GM19372 (cell line): ENCODE data around the gene ASPN.

ENCODE experiments used
- ATAC-seq: cut with Tn5 transposase; IDR thresholded peaks from one replicate; pipeline ENCODE4 v1.9.1; 2021; ENCODE audit warnings: mild to moderate bottlenecking, low read depth, moderate library complexity; ENCODE audit not compliant: unreplicated experiment

The ASPN gene

DNA sequence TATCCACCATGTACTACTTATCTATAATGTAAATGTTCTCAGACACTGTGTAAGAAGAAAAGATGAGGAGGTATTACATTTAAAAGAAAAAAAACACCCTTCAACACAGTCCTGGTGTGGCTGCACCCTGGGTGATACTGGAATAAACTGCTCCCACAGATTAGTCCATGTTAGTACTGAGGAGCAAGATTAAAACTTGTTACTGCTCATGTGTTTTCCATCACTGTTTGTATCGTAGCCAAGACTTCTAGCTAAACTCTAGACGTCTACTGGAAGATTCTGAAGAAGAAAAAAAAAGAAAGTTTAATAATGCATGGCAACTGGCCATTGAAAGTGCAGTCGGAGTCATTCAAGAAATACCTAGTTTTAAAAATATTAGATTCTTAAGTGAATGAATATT is at the start of gene ASPN:
Gene ASPN, minus strand, starts transcription at position 178 of the 400 bp plus-strand sequence.
- ATAC-seq, result no peak

DNA sequence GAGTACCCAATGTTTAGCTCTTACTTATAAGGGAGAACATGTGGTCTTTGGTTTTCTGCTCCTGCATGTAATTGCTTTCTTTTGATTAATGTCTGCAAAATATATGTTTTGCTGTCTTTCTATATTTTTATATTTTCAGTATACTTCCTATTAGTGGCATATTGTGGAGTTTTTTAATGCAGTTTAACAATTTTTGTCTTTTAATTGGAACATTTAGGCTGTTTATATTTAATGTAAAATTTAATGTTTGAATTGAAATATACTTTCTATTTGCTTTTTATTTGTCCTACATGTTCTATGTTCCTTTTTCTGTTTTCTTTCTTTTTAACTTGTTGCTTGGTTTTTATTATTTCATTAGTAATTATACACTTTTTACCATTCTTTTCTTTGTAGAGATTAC is 48.6 kb upstream of the ASPN start:
- no peak for ATAC-seq

DNA sequence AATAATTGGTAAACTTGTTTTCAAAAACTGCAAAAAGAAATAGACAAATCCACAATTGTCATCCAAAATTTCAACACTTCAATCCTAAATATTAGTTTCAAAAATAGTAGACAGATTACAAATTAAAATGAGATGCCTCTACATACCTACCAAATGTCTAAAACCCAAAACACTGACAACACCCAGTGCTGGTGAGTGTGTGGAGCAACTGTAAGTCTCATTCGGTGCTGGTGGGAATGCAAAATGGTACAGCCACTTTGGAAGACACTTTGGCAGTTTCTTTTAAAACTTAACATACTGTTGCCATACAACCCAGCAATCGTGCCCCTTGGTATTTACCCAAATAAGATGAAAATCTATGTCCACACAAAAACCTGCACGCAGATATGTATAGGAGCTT is 46.8 kb upstream of the ASPN start:
- ATAC-seq, result no peak

DNA sequence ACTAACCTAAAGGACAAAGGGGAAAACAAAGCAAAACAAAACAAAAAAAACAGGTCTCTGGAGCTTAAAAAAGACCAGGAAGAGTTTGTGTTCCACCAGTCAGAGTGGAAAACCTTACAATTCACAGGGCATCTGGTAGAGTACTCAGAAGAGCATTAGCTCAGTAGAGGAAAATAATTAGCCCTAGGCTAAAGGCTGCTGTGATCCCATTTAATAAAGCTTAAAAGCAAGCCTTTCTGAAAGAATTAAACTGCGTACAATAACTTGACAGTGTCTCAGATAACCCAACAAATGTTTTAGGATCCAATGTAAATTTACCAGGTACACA is 46.2 kb upstream of the ASPN start:
- ATAC-seq, result no peak

DNA sequence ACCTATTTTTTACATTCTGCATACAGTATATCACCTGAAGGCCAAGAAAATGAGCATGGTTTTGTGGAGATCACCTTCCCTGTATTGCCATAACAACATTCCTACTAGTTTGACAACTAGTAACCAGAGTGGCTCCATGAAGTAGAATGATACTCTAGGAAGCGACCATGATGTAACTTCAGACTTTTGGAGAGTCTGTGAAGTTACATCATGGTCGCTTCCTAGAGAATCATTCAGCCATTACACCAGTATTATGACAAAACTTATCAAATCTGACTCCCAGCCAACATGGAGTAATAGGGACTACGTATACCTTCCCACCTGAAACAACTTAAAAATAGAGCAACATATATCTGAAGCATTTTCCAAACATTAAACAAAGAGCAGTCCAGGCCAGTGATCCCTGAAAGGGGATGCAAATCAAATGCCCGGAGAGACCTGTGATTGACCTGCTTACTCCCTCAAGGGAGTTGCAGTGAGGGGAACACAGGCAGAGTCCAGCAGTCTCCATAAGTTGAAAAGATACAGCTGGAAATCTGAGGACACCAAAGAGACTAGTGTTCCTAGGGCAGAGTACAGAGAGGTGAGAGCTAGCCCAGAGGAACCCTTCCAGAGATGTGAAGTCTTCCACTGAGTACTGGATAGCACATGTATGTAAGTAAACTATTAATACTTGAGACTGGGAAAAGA is 45.7 kb upstream of the ASPN start:
- no peak for ATAC-seq

DNA sequence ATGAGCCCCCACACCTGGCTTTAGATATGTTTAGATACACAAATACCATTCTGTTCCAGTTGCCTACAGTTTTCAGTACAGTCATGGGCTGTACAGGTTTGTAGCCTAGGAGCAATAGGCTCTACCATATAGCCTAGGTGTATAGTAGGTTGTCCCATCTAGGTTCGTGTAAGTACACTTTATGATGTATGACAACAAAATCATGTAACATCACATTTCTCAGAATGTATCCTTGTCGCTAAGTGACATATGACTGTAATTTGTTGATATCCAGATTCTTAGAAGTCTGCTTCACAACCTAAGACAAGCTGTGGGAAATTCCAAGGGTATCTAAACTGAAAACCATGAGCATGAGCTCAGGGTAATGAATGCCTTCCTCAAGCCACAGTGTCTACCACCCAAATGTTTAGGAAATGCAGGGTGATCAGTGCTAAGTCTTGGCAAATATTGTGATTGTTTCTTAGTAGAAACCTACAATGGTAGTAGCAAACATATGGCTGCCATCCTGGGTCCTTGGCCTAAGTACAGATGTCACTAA is 45.1 kb upstream of the ASPN start:
- no peak for ATAC-seq

DNA sequence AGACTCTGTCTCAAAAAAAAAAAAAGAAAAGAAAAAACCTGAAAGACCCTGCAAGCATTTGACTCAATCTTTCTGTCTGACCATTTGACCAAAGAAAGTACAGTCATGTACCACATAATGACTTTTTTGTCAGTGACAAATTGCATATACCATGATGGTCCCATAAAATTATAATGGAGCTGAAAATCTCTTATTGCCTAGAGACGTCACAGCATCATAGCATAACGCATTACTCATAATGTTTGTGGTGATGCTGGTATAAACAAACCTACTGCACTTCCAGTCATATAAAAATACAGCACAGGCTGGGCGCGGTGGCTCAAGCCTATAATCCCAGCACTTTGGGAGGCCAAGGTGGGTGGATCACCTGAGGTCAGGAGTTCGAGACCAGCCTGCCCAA is 43.0 kb upstream of the ASPN start:
- ATAC-seq, result no peak

DNA sequence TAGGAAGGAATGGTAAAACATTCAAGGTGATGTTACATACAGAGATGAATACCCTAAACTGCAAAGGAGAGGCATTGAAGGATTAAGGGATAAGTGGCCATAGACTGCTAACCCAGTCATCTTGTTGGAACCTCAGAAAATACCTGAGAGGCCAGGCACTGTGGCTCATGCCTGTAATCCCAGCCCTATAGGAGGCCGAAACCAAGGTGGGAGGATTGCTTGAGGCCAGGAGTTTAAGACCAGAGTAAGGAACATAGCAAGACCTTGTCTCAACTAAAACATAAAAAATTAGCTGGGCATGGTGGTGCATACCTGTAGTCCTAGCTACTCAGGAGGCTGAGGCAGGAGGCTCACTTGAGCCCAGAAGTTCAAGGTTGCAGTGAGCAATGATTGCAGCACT is 42.6 kb upstream of the ASPN start:
- no peak for ATAC-seq

DNA sequence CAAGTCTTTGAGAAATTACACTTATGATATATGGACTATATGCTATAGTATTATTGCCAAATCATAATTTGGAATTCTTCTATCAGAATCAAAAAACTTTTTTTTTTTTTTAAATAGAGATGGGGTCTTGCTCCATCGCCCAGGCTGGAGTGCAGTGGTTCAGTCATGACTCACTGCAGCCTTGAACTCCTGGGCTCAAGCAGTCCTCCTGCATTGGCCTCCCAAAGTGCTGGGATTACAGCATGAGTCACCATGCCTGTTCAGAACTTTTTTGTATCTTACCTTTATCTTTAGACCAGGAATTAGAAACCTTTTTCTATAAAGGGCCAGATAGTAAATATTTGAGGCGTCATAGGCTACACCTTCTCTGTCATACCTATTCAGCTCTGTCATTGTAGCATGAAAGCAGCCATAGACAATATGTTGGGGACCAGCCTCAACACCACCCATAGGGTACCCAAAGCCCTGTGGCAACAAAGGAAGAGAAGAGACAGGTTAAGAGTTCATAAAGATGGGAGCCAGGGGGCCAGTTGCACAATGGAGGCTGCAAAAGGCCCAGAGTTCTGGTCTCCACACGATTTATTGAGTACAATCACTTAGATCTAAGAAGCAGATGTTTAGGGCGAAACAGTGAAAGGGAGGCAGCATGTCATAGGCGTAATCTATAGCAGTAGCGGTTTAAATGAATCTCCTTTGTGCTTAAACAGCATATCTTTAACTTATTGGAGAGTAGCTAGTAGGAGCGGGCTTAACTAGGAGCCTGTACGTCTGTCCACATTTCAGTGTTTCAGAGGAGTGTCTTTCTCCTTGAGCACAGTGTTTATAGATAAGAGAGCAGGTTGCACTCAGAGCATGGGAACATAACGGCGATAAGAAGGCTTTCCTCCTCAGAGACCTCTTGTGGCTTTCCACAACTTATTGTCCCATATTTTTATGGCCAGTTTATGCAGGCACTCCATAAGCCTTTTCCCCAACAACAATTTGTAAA is 41.0 kb upstream of the ASPN start:
- ATAC-seq, result no peak

DNA sequence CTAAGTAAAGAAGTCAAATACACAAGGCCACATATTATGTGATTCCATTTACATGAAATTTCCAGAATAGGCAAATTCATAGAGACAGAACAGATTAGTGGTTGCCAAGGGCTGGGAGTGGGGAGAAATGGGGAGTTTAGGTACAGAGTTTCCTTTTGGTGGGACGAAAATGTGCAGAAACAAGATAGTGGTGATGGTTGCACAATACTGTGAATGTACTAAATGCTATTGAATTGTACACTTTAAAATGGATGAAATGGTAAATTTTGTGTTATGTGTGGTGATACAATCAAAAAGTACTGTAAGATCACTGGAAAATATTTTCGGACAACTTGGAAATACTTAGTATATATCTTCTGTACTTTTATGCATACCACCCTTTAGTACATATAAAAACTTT is 38.5 kb upstream of the ASPN start:
- ATAC-seq, result no peak

DNA sequence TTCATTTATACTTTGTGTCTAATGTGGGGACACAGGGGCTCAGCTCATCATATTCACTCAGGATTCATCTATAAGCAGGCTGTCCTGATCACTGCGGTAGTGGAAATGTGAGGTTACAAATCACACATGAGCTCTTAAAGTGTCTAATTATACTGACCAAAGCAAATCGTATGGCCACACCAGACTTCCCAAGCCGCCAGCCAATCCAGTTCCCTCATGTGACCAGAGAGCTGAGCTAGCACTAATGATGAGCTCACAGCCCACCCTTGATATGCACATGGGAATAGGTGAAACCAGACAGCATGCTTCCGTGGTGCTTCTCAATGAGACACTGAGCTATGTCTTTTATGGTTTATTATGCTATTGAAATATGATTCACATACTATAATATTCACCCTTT is 35.9 kb upstream of the ASPN start:
- ATAC-seq, result no peak

DNA sequence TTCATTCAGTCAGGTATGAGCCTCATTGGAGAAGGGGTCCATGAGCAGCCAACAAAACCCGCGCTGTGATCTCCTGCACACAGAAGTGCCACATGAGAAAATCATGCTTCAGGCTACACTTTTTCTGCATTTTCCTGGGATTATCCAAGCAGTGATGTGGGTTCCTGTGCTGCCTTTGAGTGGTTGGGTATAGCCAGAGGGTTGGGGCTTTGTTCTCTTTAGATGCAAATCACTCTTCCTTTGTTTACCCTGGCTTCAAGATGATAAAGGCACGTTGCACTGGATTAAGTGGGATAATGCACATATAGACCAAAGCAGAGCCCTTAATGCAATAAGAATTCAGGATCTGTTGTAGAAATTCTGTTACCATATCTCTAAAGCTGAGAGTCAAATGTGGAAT is 34.7 kb upstream of the ASPN start:
- no peak for ATAC-seq

DNA sequence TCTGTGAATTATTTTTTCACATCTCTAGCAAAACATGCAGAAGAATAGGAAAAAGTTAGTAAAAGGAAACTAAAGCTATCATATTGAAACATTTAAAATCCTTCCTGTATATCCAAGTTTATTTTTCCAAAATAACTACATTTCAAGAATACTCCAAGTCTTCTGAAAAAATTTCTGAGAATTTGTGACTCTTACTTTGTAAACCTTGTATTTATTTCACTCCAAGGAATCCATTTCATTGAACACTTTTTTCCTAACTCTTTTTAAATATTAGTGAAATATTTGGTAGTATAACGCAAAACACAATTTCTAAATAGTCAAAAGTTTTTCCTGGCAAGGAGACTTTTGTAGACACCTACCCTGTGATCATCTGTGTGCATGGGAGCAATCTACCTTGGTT is 34.2 kb upstream of the ASPN start:
- ATAC-seq, result no peak

DNA sequence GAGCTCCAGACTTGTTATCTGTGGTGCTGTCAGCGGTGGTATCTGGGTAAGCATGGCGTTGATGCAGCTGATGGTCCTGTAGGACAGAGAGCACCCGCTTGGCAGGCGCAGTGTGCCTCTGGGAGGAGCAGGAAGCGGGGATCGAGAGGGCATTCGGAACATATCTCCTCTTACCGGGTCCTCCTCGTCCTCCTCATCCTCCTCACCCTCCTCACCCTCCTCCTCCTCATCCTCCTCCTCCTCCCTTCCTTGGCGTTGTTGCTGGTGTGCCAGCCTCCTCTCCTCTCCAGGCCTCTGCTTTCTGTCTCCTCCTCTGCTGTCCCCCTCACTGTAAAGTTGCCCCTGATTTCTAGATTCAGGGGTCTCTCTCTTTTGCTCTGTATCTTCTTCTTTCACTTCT is 32.3 kb upstream of the ASPN start:
- ATAC-seq, result no peak

DNA sequence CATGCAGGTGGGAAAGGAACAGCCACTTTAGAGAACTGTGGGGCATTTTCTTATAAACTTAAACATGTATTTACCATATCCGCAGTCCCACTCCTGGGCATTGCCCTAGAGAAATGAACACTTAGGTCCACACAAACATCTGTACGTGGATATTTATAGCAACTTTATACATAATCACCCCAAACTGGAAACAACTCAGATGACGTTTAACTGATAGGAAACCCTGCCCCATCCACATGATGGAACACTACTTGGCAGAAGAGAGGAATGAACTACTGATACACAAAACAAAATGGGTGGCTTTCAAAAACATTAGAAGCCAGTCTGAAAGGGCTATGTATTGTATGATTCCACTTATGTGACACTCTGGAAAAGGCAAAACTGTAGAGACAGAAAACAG is 31.0 kb upstream of the ASPN start:
- ATAC-seq, result no peak

DNA sequence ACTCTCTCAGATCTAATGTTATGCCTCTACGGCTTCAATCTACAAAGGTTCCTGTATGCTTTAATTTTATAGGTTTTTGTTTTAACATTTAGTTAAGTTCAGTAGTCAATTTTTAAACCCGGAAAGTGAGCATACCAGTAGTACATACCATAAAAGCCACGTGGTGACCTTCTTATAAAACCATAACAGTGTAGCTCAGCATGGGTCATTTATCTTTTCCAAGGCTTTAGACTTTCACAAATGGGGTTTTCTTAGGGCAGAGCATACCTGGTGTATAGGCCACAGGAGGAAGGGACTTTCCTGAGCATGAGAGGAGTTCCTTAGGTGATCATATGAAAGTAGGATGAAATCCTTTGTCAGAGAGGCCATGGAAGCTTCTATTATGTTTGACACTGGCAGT is 30.3 kb upstream of the ASPN start:
- no peak for ATAC-seq

DNA sequence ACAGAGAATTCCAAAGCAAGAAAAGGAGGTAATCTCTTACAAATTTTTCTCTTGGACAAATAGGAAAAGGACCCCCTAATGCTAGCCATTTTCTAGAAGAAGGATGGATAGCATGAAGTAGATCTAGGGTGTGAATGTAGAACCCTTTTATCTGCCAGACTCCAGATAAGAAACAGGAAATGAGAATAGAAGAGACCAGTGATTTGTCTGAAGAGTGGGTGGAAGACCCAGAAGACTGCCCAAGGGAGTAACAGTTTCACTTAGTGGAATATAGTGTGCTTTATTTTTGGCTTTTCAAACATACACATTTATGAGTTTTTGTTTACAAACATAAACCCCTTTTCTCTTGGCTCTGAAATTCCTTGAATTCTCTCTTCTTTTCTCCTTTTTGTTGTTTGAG is 28.4 kb upstream of the ASPN start:
- ATAC-seq, result no peak

DNA sequence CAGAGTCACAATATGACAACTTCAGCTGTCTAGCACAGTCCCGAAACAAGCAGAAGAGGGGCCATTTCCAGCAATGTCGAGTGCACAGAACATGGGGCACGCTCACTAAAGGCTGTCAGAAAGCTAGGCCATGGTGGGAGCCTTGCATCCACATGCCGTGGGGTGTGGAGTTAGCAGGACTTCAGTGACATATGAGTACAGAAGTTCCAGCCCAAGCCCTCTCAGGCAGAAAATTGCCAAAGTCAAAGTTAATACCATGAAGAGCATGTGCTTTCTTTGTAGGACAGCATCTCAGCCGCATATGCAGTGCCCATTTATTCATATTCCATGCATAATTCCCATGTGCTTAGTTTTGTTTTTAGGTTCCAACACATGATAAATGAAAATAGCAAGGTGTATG is 26.7 kb upstream of the ASPN start:
- no peak for ATAC-seq

DNA sequence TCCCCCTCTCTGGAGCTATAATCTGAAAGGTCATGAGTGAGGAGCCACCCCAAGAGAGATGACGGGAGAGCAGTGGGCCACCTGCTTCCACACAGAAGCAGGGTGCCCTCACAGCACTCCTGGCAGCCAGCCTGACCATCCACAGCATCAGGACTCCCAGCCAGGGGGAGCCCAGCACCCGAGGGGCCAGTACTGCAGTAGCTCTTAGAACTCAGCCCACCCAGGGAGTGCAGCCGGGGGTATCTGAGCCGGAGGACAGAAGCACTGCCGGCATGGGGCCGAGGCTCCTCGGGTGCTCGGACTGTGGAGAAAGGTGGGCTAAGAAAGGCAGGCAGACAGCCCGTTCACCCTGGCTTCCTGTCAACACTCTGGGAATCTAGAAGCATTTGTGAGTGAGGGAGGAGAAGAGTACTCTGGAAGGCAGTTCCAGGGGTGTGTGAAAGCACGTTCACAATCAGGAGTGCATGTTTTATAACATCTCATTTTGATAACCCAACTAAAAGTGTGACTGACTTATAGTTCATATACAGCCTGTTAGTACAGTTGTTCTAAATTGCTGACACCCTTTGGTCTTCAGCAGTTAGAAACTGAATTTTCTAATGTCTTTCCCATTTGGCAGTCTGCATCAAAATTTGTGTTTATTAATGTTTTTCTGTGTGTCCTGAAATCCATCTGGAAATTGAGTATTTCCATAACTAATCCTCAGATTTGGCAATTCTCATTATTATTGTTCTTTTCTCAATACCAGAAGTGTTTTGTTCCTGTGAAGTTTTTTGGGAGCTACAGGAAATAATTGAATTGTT is 25.9 kb upstream of the ASPN start:
- no peak for ATAC-seq

DNA sequence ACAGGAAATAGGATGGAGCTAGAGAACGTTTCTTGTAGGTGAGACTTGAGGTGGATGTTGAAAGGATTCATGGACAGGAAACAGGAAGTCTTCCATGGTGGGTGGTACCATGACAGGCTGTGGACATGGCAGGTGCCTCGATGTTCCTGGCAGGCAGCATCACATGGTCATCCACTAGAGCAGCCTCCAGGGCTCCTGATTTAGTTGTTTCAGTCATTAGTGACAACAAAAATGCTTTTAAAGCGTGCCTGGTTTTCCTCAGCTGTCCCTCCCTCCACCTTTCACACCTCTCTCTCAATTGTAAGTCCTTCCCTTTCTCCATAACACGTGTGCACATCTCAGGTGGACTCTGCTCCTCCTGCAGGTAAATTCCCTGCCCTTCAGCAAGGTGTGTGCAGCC is 25.2 kb upstream of the ASPN start:
- no peak for ATAC-seq

DNA sequence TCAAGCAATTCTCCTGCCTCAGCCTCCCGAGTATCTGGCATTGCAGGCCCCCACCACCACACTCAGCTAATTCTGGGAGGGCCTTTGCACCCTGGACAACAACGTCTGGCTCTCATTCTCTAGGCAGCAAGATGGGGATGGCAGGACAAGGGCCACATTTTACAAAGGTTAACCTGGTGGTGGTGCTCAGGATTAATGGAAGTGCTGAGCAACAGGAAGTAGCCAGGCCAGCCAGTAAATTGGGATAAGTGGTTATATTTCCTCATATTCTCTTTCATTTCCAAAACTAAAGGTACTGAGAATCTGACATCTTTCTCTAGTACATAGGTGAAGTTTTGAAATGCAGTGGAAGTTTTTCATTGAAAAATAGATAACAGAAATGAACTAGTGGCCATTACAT is 24.7 kb upstream of the ASPN start:
- ATAC-seq, result no peak
